NCI-H2196 treated with DMSO at 0.1 percent for 48 hours (cell line): Measurements from ENCODE around the gene BTBD6.
"Not testable (repeated sequence)": the region's sequence is repeated elsewhere in the genome, so short reads cannot be mapped to it uniquely, and the experiment has no call there.

Experiments
- DNase-seq: peaks from one replicate; lab custom pipeline; 2025; ENCODE audit not compliant: unreplicated experiment; lab: John Stamatoyannopoulos, UW

Gene BTBD6

GRCh38 chr14:105292826-105293711 is 44.7 kb downstream of the BTBD6 start:
- DNase-seq, result no peak

GRCh38 chr14:105294142-105294597 is 45.8 kb downstream of the BTBD6 start:
- DNase-seq, result peak; percentile 20

GRCh38 chr14:105297311-105297710 is 49.0 kb downstream of the BTBD6 start:
- DNase-seq, result not testable (repeated sequence)

- no peak for DNase-seq
Measured at GRCh38 chr14:105299654-105300541, 51.6 kb downstream of the BTBD6 start.
